Thyroid gland (tissue), 4 donors: ENCODE results near the gene FEV. TPM values are rescaled to one million over a fixed set of nuclear protein-coding genes. Genes with fewer than 3 reads are reported as not detected.

Experiments used
- DNase-seq, 2 donors: peaks; one replicate each; pipeline ENCODE4 v3.0.0-alpha.2; 2019
- H3K27ac ChIP-seq, 3 donors: fragments of 200-600 bp; sonication (generic); 1 replicate in 2 of 3; 2 replicates in 1 of 3; pipeline ENCODE4 v1.5.1; 2016 to 2019; ENCODE audit warnings: mild to moderate bottlenecking in 1 of 3, moderate library complexity in 1 of 3
- H3K27me3 ChIP-seq: fragments of 200-600 bp; sonication (generic); one replicate; pipeline ENCODE4 v1.5.1; 2019
- H3K36me3 ChIP-seq, 2 donors: fragments of 200-600 bp; sonication (generic); one replicate each; pipeline ENCODE4 v1.5.1; 2016 to 2019
- H3K4me1 ChIP-seq, 2 donors: fragments of 200-600 bp; sonication (generic); one replicate each; pipeline ENCODE4 v1.5.1; 2017 to 2019
- H3K4me3 ChIP-seq, 3 donors: fragments of 200-600 bp; sonication (generic); replicated peaks in 1 of 3; 1 replicate in 2 of 3; 2 replicates in 1 of 3; pipeline ENCODE4 v1.5.1; 2016; ENCODE audit warnings: mild to moderate bottlenecking in 1 of 3
- H3K9me3 ChIP-seq: fragments of 200-600 bp; sonication (generic); one replicate; pipeline ENCODE4 v1.5.1; 2017
- CTCF ChIP-seq, 6 experiments: fragments of 200-600 bp in 3 of 6; fragments of 450-650 bp in 3 of 6; sonication (generic) in 3 of 6; IDR thresholded peaks; one replicate each; pipeline ENCODE4 v1.5.1; 2016 to 2019; ENCODE audit warnings: antibody characterized with exemption in 6 of 6, mild to moderate bottlenecking in 2 of 6, inconsistent platforms in 1 of 6, moderate library complexity in 1 of 6
- POLR2A ChIP-seq, 2 donors: fragments of 450-650 bp; IDR thresholded peaks; one replicate each; pipeline ENCODE4 v1.6.1; 2017; ENCODE audit warnings: antibody characterized with exemption in 2 of 2, mild to moderate bottlenecking in 2 of 2, moderate library complexity in 1 of 2
- WGBS, 2 donors: methylation state at CpG; one replicate each; pipeline ENCODE4 v1.1.5; 2017; 5-methylcytosine and 5-hydroxymethylcytosine counted together
- intact Hi-C: fragments of 100-400 bp; cut with DNase I; formaldehyde crosslinking; loops from one replicate; pipeline ENCODE4 v1.15.1; 2023
- total RNA-seq, 4 donors: library from RNA; depleted of rRNA; stranded (reverse); fragments of >200 nt; gene quantifications; one replicate each; pipeline ENCODE4 v1.2.3, GENCODE V29; 2016

The FEV gene
- total RNA-seq, 4 donors from 2014 or later: not detected

- 30 to 48% methylated on average over 6 to 9 of the region's 9 CpGs for WGBS, 2 donors
- peak; percentile 77 to 80 for DNase-seq
- intact Hi-C loops: no loop called here
- no peaks in the 10 kb centered on the region for H3K9me3 ChIP-seq
- no peak overlapping the region for H3K4me3 ChIP-seq
- no peaks in the 10 kb centered on the region for H3K27me3 ChIP-seq
- no peak for TF ChIP-seq CTCF (IDR thresholded peaks at IDR 0.05)
- no peaks in the 10 kb centered on the region for H3K36me3 ChIP-seq
- no peak overlapping the region for H3K27ac ChIP-seq
- H3K4me1 ChIP-seq: no peaks in the 10 kb centered on the region
Measured at GRCh38 chr2:219021591-219021990, 36.6 kb upstream of the FEV start.

- Histone ChIP-seq H3K4me3 (no peak overlapping the region), H3K4me1 (no peaks in the 10 kb centered on the region), H3K9me3 (no peaks in the 10 kb centered on the region), H3K27me3 (no peaks in the 10 kb centered on the region), H3K27ac (no peak overlapping the region), H3K36me3 (no peaks in the 10 kb centered on the region)
- DNase-seq: peak; percentile 23 to 42
- 64 to 66% methylated on average over 11 of the region's 11 CpGs for WGBS, 2 donors
- intact Hi-C loops: no loop called here
- TF ChIP-seq POLR2A (IDR thresholded peaks at IDR 0.05) (no peak), CTCF (IDR thresholded peaks at IDR 0.05) (no peak)
Measured at GRCh38 chr2:219020604-219021365, 35.8 kb upstream of the FEV start.

GRCh38 chr2:219019436-219019835 lies 34.5 kb upstream of the FEV start:
- TF ChIP-seq POLR2A (IDR thresholded peaks at IDR 0.05) (no peak), CTCF (IDR thresholded peaks at IDR 0.05) (no peak)
- Histone ChIP-seq H3K27ac (no peak overlapping the region), H3K4me3 (no peak overlapping the region), H3K36me3 (no peaks in the 10 kb centered on the region), H3K4me1 (no peaks in the 10 kb centered on the region), H3K27me3 (no peaks in the 10 kb centered on the region), H3K9me3 (no peaks in the 10 kb centered on the region)
- intact Hi-C loops: no loop called here
- DNase-seq: no peak
- 44 to 77% methylated on average over 3 to 5 of the region's 6 CpGs for WGBS, 2 donors

- no peaks in the 10 kb centered on the region for H3K4me1 ChIP-seq
- intact Hi-C loops: no loop called here
Measured at GRCh38 chr2:219018726-219019125, 33.7 kb upstream of the FEV start.

More at GRCh38 chr2:219018726-219019125, 33.7 kb upstream of the FEV start:
- 89 to 91% methylated on average over 10 of the region's 10 CpGs for WGBS, 2 donors
- Histone ChIP-seq H3K36me3 (no peaks in the 10 kb centered on the region), H3K4me3 (no peak overlapping the region), H3K27me3 (no peaks in the 10 kb centered on the region), H3K9me3 (no peaks in the 10 kb centered on the region), H3K27ac (no peak overlapping the region)
- no peak for DNase-seq
- TF ChIP-seq CTCF (IDR thresholded peaks at IDR 0.05) (no peak), POLR2A (IDR thresholded peaks at IDR 0.05) (no peak)
